Thoracic aorta endothelial cell (primary cell): ENCODE results near the gene HOXB7. TPM values are rescaled to one million over a fixed set of nuclear protein-coding genes. Genes with fewer than 3 reads are reported as not detected.

Source experiments
- small RNA-seq: library from RNA; depleted of rRNA; stranded (forward); fragments of <200 nt; gene quantifications from one replicate; pipeline ENCODE3, GENCODE V24; 2012
- total RNA-seq: library from RNA; depleted of rRNA; stranded (reverse); fragments of >200 nt; gene quantifications from 2 replicates; pipeline ENCODE4 v1.2.3, GENCODE V29; 2012

Gene HOXB7
- 1.1 and 13.4 TPM in 2 replicates for total RNA-seq

GRCh38 chr17:48610282-48611211 is at the start of gene HOXB7:
Gene HOXB7, minus strand, starts transcription at chr17:48611017. Its CDS starts 99 bp downstream, at chr17:48610918.

GRCh38 chr17:48626245-48627117 is 15.7 kb upstream of the HOXB7 start, which contains the start of gene HOXB9:
Gene HOXB9, minus strand, starts transcription at chr17:48626358. Its CDS starts 89 bp downstream, at chr17:48626269.

GRCh38 chr17:48615047-48615962 is 4.5 kb upstream of the HOXB7 start, which contains the start of gene HOXB8:
Gene HOXB8, minus strand, starts transcription at chr17:48615292. Its CDS starts 588 bp downstream, at chr17:48614704.

GRCh38 chr17:48604770-48605329 is 6.0 kb downstream of the HOXB7 start, which contains the start of gene HOXB6:
Gene HOXB6, minus strand, starts transcription at chr17:48604986. Its CDS starts 6,836 bp downstream, at chr17:48598150.

GRCh38 chr17:48593126-48593829 is 17.5 kb downstream of the HOXB7 start, which contains the start of gene HOXB5:
Gene HOXB5, minus strand, starts transcription at chr17:48593779. Its CDS starts 97 bp downstream, at chr17:48593682.

DNA sequence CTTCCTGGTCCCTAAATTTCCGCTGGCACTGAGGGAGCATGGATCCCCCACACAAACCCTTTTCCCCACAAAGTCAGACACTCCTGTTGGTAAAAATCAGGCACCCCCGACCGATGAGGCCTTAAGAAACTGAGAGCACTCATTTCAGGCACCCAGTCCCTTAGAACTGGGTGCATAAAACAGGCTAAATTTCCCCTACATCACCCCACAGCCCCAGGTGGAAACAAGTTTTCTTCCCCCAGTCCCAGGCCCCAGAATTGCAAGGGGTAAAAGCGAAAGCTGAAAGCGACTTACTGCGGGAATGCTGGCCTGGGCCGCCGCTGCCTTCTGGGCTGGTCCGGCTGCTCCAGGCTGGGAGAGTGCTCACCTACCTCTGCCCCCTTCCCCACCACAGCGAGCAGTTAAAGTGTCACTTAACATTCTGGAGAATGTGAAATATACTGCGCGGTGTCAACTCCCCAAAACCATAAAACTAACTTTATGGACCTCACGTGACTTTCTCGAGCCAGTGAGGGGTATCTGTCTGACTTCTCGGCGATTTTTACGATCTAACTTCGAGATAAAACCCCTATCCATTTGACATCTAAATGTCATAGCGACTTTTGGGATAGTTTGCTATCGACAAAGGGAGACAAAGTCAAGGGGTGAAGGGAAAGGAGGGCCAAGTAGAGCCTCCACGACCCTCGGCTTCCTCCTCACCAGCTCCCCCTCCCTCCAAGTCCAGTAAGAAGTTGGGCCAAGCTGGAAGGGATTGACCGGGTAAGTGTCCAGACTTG is 20.8 kb downstream of the HOXB7 start, which contains the start of gene HOXB3:
TSS of gene HOXB3 (minus strand) at position 411 of the 776 bp plus-strand sequence. CDS start 37,767 bp downstream, outside the sequence.

GRCh38 chr17:48577946-48578615 is 32.7 kb downstream of the HOXB7 start, which contains the start of gene HOXB4:
Gene HOXB4, minus strand, starts transcription at chr17:48578350. Its CDS starts 31 bp downstream, at chr17:48578319.

Small RNAs within 50 kb of the gene (small RNA-seq; reads per million reads assigned to genes)
- not detected for gene MIR196A1

Other genes starting within 250 kb of the HOXB7 start
- gene SKAP1, start 180.8 kb downstream of the HOXB7 start, total RNA-seq, result 0.36 TPM in 1 of 2 replicates, not detected in the other
- not detected in 2 replicates for gene HOXB1, start 80.0 kb downstream of the HOXB7 start, total RNA-seq
- 6.8 and 8.1 TPM in 2 replicates for gene HOXB2, start 65.9 kb downstream of the HOXB7 start, total RNA-seq
- gene HOXB4, start 32.7 kb downstream of the HOXB7 start, total RNA-seq, result 4.8 and 15.7 TPM in 2 replicates
- 15.2 and 47.1 TPM in 2 replicates for gene HOXB3, start 20.8 kb downstream of the HOXB7 start, total RNA-seq
- gene HOXB5, start 17.2 kb downstream of the HOXB7 start, total RNA-seq, result 0.13 and 1.5 TPM in 2 replicates
- 2.5 and 34.7 TPM in 2 replicates for gene HOXB6, start 6.0 kb downstream of the HOXB7 start, total RNA-seq
- 2.9 TPM in 1 of 2 replicates, not detected in the other for gene HOXB8, start 4.3 kb upstream of the HOXB7 start, total RNA-seq
- gene HOXB9, start 15.3 kb upstream of the HOXB7 start, total RNA-seq, result 1.4 TPM in 1 of 2 replicates, not detected in the other
- gene PRAC1, start 111.5 kb upstream of the HOXB7 start, total RNA-seq, result not detected in 2 replicates
- not detected in 2 replicates for gene PRAC2, start 112.2 kb upstream of the HOXB7 start, total RNA-seq
- 0.07 TPM in 1 of 2 replicates, not detected in the other for gene HOXB13, start 117.7 kb upstream of the HOXB7 start, total RNA-seq
- 0.07 TPM in 1 of 2 replicates, not detected in the other for gene TTLL6, start 206.2 kb upstream of the HOXB7 start, total RNA-seq
- gene CALCOCO2, start 220.0 kb upstream of the HOXB7 start, total RNA-seq, result 63.4 and 71.3 TPM in 2 replicates